ENCODE measurements around the gene HOXB6.

DNA sequence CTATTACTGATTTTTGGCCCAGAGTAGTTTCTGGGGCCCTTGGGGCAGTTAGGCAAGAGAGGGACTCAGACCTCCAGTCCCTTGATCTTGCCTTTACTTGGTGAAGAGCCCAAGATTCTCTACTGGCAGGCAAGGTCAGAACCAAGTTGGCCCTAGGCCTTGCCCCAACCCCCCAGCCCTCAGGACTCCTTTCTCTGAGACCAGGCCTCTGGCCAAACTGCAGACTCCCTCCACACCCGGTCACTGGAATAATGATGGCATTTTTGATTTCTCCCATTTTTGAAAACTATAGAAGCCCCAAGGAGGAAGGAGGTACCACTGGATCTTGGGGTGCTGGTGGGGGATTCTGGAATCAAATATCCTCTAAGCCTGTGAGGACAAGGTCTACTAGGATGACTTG, 39.4 kb upstream of the HOXB6 start:
- no peak for TF ChIP-seq POLR2A (IDR thresholded peaks at IDR 0.05)
- TF ChIP-seq, protein P1, sequence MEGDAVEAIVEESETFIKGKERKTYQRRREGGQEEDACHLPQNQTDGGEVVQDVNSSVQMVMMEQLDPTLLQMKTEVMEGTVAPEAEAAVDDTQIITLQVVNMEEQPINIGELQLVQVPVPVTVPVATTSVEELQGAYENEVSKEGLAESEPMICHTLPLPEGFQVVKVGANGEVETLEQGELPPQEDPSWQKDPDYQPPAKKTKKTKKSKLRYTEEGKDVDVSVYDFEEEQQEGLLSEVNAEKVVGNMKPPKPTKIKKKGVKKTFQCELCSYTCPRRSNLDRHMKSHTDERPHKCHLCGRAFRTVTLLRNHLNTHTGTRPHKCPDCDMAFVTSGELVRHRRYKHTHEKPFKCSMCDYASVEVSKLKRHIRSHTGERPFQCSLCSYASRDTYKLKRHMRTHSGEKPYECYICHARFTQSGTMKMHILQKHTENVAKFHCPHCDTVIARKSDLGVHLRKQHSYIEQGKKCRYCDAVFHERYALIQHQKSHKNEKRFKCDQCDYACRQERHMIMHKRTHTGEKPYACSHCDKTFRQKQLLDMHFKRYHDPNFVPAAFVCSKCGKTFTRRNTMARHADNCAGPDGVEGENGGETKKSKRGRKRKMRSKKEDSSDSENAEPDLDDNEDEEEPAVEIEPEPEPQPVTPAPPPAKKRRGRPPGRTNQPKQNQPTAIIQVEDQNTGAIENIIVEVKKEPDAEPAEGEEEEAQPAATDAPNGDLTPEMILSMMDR (IDR thresholded peaks at IDR 0.05) = no peak

Measured in thyroid gland (tissue), 4 donors.